Measurements from ENCODE around the gene PPP4R1. TPM values are rescaled to one million over a fixed set of nuclear protein-coding genes. Genes with fewer than 3 reads are reported as not detected.

Gene PPP4R1

Small RNA genes lying within 50 kb of the gene (small RNA-seq; reads per million reads assigned to genes)
- not detected for gene RNU2-27P (ENCODE audit: low read depth)
- not detected for gene RNU6-903P (ENCODE audit: low read depth)
